ENCODE data around the gene EGR4. TPM values are rescaled to one million over a fixed set of nuclear protein-coding genes. Genes with fewer than 3 reads are reported as not detected.
A peak's percentile ranks its signal among the peaks of the same experiment; 100 is the strongest.

EGR4 gene
- total and polyA plus RNA-seq, 2 experiments from 2014 or later: 0.23 TPM; not detected in 1

GRCh38 chr2:73294239-73294638 lies 891 bp upstream of the EGR4 start:
- H3K27me3 ChIP-seq (ENCODE audit: insufficient read depth): peaks cover 85% of the 10 kb centered on the region
- no peaks in the 10 kb centered on the region for H3K9me3 Mint-ChIP-seq
- H3K4me1 Mint-ChIP-seq: peaks cover 19% of the 10 kb centered on the region
- no peaks in the 10 kb centered on the region for H3K36me3 ChIP-seq (ENCODE audit: insufficient read depth)
- H3F3A ChIP-seq (replicated peaks; ENCODE audit: low read depth): peaks cover 9% of the 10 kb centered on the region
- TF ChIP-seq EZH2 (IDR thresholded peaks at IDR 0.05; ENCODE audit: low read depth, unreplicated experiment) (no peak), STAT1 (IDR thresholded peaks at IDR 0.05; ENCODE audit: unreplicated experiment) (no peak), ZNF331 (CRISPR knock-in tag; IDR thresholded peaks at IDR 0.05; ENCODE audit: low read depth) (no peak), CREB1 (CRISPR knock-in tag; IDR thresholded peaks at IDR 0.05; ENCODE audit: low read depth) (no peak), ETS1 (IDR thresholded peaks at IDR 0.05) (no peak), ZNF462 (CRISPR knock-in tag; IDR thresholded peaks at IDR 0.05) (no peak), JUNB (IDR thresholded peaks at IDR 0.05; ENCODE audit: unreplicated experiment) (no peak), EZH2phosphoT487 (IDR thresholded peaks at IDR 0.05; ENCODE audit: unreplicated experiment) (no peak), REST (IDR thresholded peaks at IDR 0.05; ENCODE audit: unreplicated experiment) (no peak), POLR2AphosphoS5 (IDR thresholded peaks at IDR 0.05; ENCODE audit: low read depth) (no peak), ZNF114 (CRISPR knock-in tag; IDR thresholded peaks at IDR 0.05) (no peak), NANOG (IDR thresholded peaks at IDR 0.05; ENCODE audit: borderline replicate concordance) (no peak)
- TF ChIP-seq, protein P1, sequence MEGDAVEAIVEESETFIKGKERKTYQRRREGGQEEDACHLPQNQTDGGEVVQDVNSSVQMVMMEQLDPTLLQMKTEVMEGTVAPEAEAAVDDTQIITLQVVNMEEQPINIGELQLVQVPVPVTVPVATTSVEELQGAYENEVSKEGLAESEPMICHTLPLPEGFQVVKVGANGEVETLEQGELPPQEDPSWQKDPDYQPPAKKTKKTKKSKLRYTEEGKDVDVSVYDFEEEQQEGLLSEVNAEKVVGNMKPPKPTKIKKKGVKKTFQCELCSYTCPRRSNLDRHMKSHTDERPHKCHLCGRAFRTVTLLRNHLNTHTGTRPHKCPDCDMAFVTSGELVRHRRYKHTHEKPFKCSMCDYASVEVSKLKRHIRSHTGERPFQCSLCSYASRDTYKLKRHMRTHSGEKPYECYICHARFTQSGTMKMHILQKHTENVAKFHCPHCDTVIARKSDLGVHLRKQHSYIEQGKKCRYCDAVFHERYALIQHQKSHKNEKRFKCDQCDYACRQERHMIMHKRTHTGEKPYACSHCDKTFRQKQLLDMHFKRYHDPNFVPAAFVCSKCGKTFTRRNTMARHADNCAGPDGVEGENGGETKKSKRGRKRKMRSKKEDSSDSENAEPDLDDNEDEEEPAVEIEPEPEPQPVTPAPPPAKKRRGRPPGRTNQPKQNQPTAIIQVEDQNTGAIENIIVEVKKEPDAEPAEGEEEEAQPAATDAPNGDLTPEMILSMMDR (conservative IDR thresholded peaks at IDR 0.05; ENCODE audit: low read depth in 2 of 2): no peak
- H3K27ac Mint-ChIP-seq: no peak overlapping the region
- H3K36me3 Mint-ChIP-seq (ENCODE audit: low read depth): no peaks in the 10 kb centered on the region
- H3K4me2 ChIP-seq: peak overlapping the region; percentile 89; the same call in 1 of the 2 replicates
- ATAC-seq (no peak), DNase-seq (ENCODE audit: low spot score) (no peak)
- H2AFZ ChIP-seq: no peak overlapping the region
- H3K4me1 ChIP-seq (ENCODE audit: insufficient read depth): peaks cover 12% of the 10 kb centered on the region; the same call in 1 of the 2 replicates
- peaks cover 61% of the 10 kb centered on the region for H3K27me3 Mint-ChIP-seq (ENCODE audit: insufficient read depth, low read depth, poor library complexity)
- no peak overlapping the region for H3K27ac ChIP-seq (ENCODE audit: low read depth)
- peaks cover 5% of the 10 kb centered on the region for H4K20me1 ChIP-seq (replicated peaks; ENCODE audit: insufficient read depth)
- peak overlapping the region; percentile 72; the same call in 1 of the 3 replicates for H3K4me3 Mint-ChIP-seq
- peak overlapping the region; percentile 67; the same call in 1 of the 2 replicates for H3K4me3 ChIP-seq
- no peaks in the 10 kb centered on the region for H3K9me2 ChIP-seq (ENCODE audit: insufficient read depth)
- no peaks in the 10 kb centered on the region for H3K79me2 ChIP-seq (replicated peaks; ENCODE audit: insufficient read depth)

Measured in GM23338 (cell line).